GM23338 (cell line): ENCODE data around the gene RBFOX1. TPM values are rescaled to one million over a fixed set of nuclear protein-coding genes. Genes with fewer than 3 reads are reported as not detected.

ENCODE experiments used
- ATAC-seq: fragments of 200-7000 bp; cut with Tn5 transposase; 3 replicates; pipeline ENCODE4 v1.9.1; 2020
- DNase-seq: peaks from one replicate; pipeline ENCODE4 v3.0.0-alpha.2; 2015; ENCODE audit warnings: low spot score
- H2AFZ ChIP-seq: fragments of 200-600 bp; sonication (generic); 2 replicates; pipeline ENCODE4 v1.8.0; 2016; ENCODE audit warnings: antibody characterized with exemption, mild to moderate bottlenecking, moderate library complexity
- H3F3A ChIP-seq: fragments of 200-600 bp; sonication (generic); replicated peaks from 2 replicates; pipeline ENCODE4 v1.8.0; 2017; ENCODE audit warnings: antibody characterized with exemption, mixed run types, low read depth
- H3K27ac ChIP-seq: fragments of 200-600 bp; sonication (generic); 2 replicates; pipeline ENCODE4 v1.6.1; 2016; ENCODE audit warnings: low read depth
- H3K27me3 ChIP-seq: fragments of 200-600 bp; sonication (generic); 2 replicates; pipeline ENCODE4 v1.8.0; 2016; ENCODE audit warnings: mild to moderate bottlenecking, mixed run types, moderate library complexity; ENCODE audit not compliant: insufficient read depth
- H3K36me3 ChIP-seq: fragments of 200-600 bp; sonication (generic); 2 replicates; pipeline ENCODE4 v1.8.0; 2016; ENCODE audit warnings: mild to moderate bottlenecking; ENCODE audit not compliant: insufficient read depth
- H3K4me1 ChIP-seq: fragments of 200-600 bp; sonication (generic); 2 replicates; pipeline ENCODE4 v1.8.0; 2016; ENCODE audit warnings: mild to moderate bottlenecking, moderate library complexity; ENCODE audit not compliant: insufficient read depth
- H3K4me2 ChIP-seq: fragments of 200-600 bp; sonication (generic); 2 replicates; pipeline ENCODE4 v1.7.1; 2017; ENCODE audit warnings: mixed run types
- H3K4me3 ChIP-seq: fragments of 200-600 bp; sonication (generic); 2 replicates; pipeline ENCODE4 v1.6.1; 2016; ENCODE audit warnings: mixed run types
- H3K79me2 ChIP-seq: fragments of 200-600 bp; sonication (generic); replicated peaks from 2 replicates; pipeline ENCODE4 v1.8.0; 2017; ENCODE audit warnings: mild to moderate bottlenecking; ENCODE audit not compliant: insufficient read depth
- H3K9me2 ChIP-seq: fragments of 200-600 bp; sonication (generic); 2 replicates; pipeline ENCODE4 v1.8.0; 2017; ENCODE audit not compliant: insufficient read depth
- H4K20me1 ChIP-seq: fragments of 200-600 bp; sonication (generic); replicated peaks from 2 replicates; pipeline ENCODE4 v1.8.0; 2017; ENCODE audit warnings: mild to moderate bottlenecking; ENCODE audit not compliant: insufficient read depth
- H3K27ac Mint-ChIP-seq: 2 replicates; pipeline ENCODE4 v1.8.0; 2020; ENCODE audit warnings: inconsistent platforms, mild to moderate bottlenecking, moderate library complexity, mixed read lengths
- H3K27me3 Mint-ChIP-seq: 3 replicates; pipeline ENCODE4 v1.8.0; 2022; ENCODE audit warnings: low read depth, mild to moderate bottlenecking, moderate library complexity, mixed read lengths, inconsistent platforms; ENCODE audit not compliant: insufficient read depth, poor library complexity
- H3K36me3 Mint-ChIP-seq: 3 replicates; pipeline ENCODE4 v1.8.0; 2021; ENCODE audit warnings: low read depth, mild to moderate bottlenecking, inconsistent platforms, moderate library complexity, mixed read lengths
- H3K4me1 Mint-ChIP-seq: 3 replicates; pipeline ENCODE4 v1.8.0; 2020; ENCODE audit warnings: mild to moderate bottlenecking, inconsistent platforms, mixed read lengths
- H3K4me3 Mint-ChIP-seq: 3 replicates; pipeline ENCODE4 v1.8.0; 2021; ENCODE audit warnings: moderate library complexity, mild to moderate bottlenecking, inconsistent platforms, mixed read lengths
- H3K9me3 Mint-ChIP-seq: 3 replicates; pipeline ENCODE4 v1.8.0; 2020; ENCODE audit warnings: moderate library complexity, mild to moderate bottlenecking, inconsistent platforms, mixed read lengths
- CREB1 ChIP-seq: fragments of 250-450 bp; sonication (Bioruptor Pico); IDR thresholded peaks from 2 replicates; pipeline ENCODE4 v1.5.0; 2020; ENCODE audit warnings: low read depth, mild to moderate bottlenecking, moderate library complexity
- ETS1 ChIP-seq: IDR thresholded peaks from 2 replicates; pipeline ENCODE4 v1.6.1; 2016; ENCODE audit warnings: antibody characterized with exemption
- EZH2 ChIP-seq: fragments of 200-600 bp; sonication (generic); IDR thresholded peaks from one replicate; pipeline ENCODE4 v1.8.0; 2017; ENCODE audit warnings: antibody characterized with exemption, mild to moderate bottlenecking, low read depth; ENCODE audit not compliant: unreplicated experiment
- EZH2phosphoT487 ChIP-seq: fragments of 200-600 bp; sonication (generic); IDR thresholded peaks from one replicate; pipeline ENCODE4 v1.8.1; 2018; ENCODE audit warnings: antibody characterized with exemption; ENCODE audit not compliant: unreplicated experiment
- JUNB ChIP-seq: IDR thresholded peaks from one replicate; pipeline ENCODE4 v1.6.1; 2016; ENCODE audit warnings: antibody characterized with exemption; ENCODE audit not compliant: unreplicated experiment
- STAT1 ChIP-seq: IDR thresholded peaks from one replicate; pipeline ENCODE4 v1.6.1; 2016; ENCODE audit warnings: antibody characterized with exemption; ENCODE audit not compliant: unreplicated experiment
- ZNF114 ChIP-seq: fragments of 250-450 bp; sonication (Bioruptor Pico); IDR thresholded peaks from 2 replicates; pipeline ENCODE4 v1.5.0; 2020; ENCODE audit warnings: mild to moderate bottlenecking, moderate library complexity
- ZNF331 ChIP-seq: fragments of 250-450 bp; sonication (Bioruptor Pico); IDR thresholded peaks from 2 replicates; pipeline ENCODE4 v1.5.0; 2020; ENCODE audit warnings: low read depth, mild to moderate bottlenecking, moderate library complexity
- ZNF462 ChIP-seq: fragments of 250-450 bp; sonication (Bioruptor Pico); IDR thresholded peaks from 2 replicates; pipeline ENCODE4 v1.5.0; 2020; ENCODE audit warnings: mild to moderate bottlenecking, moderate library complexity
- polyA plus RNA-seq: library from polyadenylated mRNA; unstranded; fragments of >200 nt; fragmentation: Nextera tagmentation; extraction: Ambion mirVana; gene quantifications from 2 replicates; pipeline ENCODE4 v1.2.1, GENCODE V29; 2016
- total RNA-seq: library from RNA; depleted of rRNA; stranded (reverse); fragments of >200 nt; shearing (Covaris generic); gene quantifications from 2 replicates; pipeline ENCODE4 v1.2.3, GENCODE V29; 2014

Gene RBFOX1
- total and polyA plus RNA-seq, 2 experiments from 2014 or later = 2.5 to 3.6 TPM

- no peak for TF ChIP-seq ZNF462 (CRISPR knock-in tag)
Observed at GRCh38 chr16:7546948-7547347, 214.3 kb downstream of the RBFOX1 start (continued).

GRCh38 chr16:7547736-7548135, 215.1 kb downstream of the RBFOX1 start:
- H3K36me3 ChIP-seq = no peaks in the 10 kb centered on the region
- H3K4me2 ChIP-seq = no peak overlapping the region
- H3K27me3 ChIP-seq = no peaks in the 10 kb centered on the region
- TF ChIP-seq ZNF114 (CRISPR knock-in tag) (no peak), STAT1 (no peak)
- H3K9me2 ChIP-seq = no peaks in the 10 kb centered on the region
- no peak overlapping the region for H3K27ac Mint-ChIP-seq
- H3K9me3 Mint-ChIP-seq = no peaks in the 10 kb centered on the region
- DNase-seq (no peak), ATAC-seq (no peak)
- no peak overlapping the region for H3K4me3 ChIP-seq
- H3K79me2 ChIP-seq = no peaks in the 10 kb centered on the region
- H3K4me1 Mint-ChIP-seq = no peaks in the 10 kb centered on the region; the same call in 2 of the 3 replicates
- no peak overlapping the region for H3K4me3 Mint-ChIP-seq
- H3F3A ChIP-seq = no peaks in the 10 kb centered on the region
- no peaks in the 10 kb centered on the region for H4K20me1 ChIP-seq
- peaks cover 3% of the 10 kb centered on the region for H3K27me3 Mint-ChIP-seq
- no peaks in the 10 kb centered on the region for H3K4me1 ChIP-seq
- H3K27ac ChIP-seq = no peak overlapping the region
- no peak overlapping the region for H2AFZ ChIP-seq
- H3K36me3 Mint-ChIP-seq = no peaks in the 10 kb centered on the region

- Histone ChIP-seq H3K79me2 (no peaks in the 10 kb centered on the region), H3K36me3 (no peaks in the 10 kb centered on the region), H3K4me1 (no peaks in the 10 kb centered on the region), H3F3A (no peaks in the 10 kb centered on the region), H3K27me3 (no peaks in the 10 kb centered on the region), H3K4me3 (no peak overlapping the region), H3K27ac (no peak overlapping the region), H4K20me1 (no peaks in the 10 kb centered on the region), H3K4me2 (no peak overlapping the region), H2AFZ (no peak overlapping the region), H3K9me2 (no peaks in the 10 kb centered on the region)
- DNase-seq (no peak), ATAC-seq (no peak)
- TF ChIP-seq JUNB = no peak
- TF ChIP-seq ZNF114 (CRISPR knock-in tag) = no peak
- TF ChIP-seq STAT1 = no peak
- no peak for TF ChIP-seq ETS1
- no peak for TF ChIP-seq EZH2phosphoT487
- TF ChIP-seq ZNF331 (CRISPR knock-in tag) = no peak
- TF ChIP-seq CREB1 (CRISPR knock-in tag) = no peak
- no peak for TF ChIP-seq EZH2
- Mint-ChIP-seq H3K27me3 (peaks cover 2% of the 10 kb centered on the region), H3K27ac (no peak overlapping the region), H3K9me3 (no peaks in the 10 kb centered on the region), H3K4me1 (no peaks in the 10 kb centered on the region; the same call in 2 of the 3 replicates), H3K4me3 (no peak overlapping the region), H3K36me3 (no peaks in the 10 kb centered on the region)
Observed at GRCh38 chr16:7548796-7549318, 216.2 kb downstream of the RBFOX1 start.
